PC-3 (cell line): Measurements from ENCODE around the gene NAV2. TPM values are rescaled to one million over a fixed set of nuclear protein-coding genes. Genes with fewer than 3 reads are reported as not detected.

Source experiments
- ATAC-seq: fragments of 200-7000 bp; cut with Tn5 transposase; 2 replicates; pipeline ENCODE4 v1.9.1; 2020; ENCODE audit warnings: mild to moderate bottlenecking, moderate library complexity
- BruUV-seq: library from RNA; stranded (reverse); fragments of 400-500 nt; replicated peaks from 2 replicates; lab custom pipeline; 2021; lab: Mats Ljungman, UMichigan
- CTCF ChIA-PET: fragments of 300-600 bp; sonication (Branson Sonifier 250); formaldehyde crosslinking; loops from one replicate; lab custom pipeline; 2022; ENCODE audit warnings: antibody characterized with exemption; lab: Charles Lee
- POLR2A ChIA-PET: fragments of 300-600 bp; sonication (Branson Sonifier 250); formaldehyde crosslinking; loops from one replicate; lab custom pipeline; 2022; ENCODE audit warnings: antibody characterized with exemption; ENCODE audit not compliant: unreplicated experiment; lab: Charles Lee
- DNase-seq: peaks from one replicate; pipeline ENCODE4 v3.0.0-alpha.2; 2015
- H2AFZ ChIP-seq: fragments of 300-600 bp; sonication (generic); 2 replicates; pipeline ENCODE4 v1.6.0; 2016; ENCODE audit warnings: antibody characterized with exemption, low read length
- H3F3A ChIP-seq: fragments of 300-600 bp; sonication (generic); one replicate; pipeline ENCODE4 v1.6.0; 2017; ENCODE audit warnings: antibody characterized with exemption, low read length, control low read depth, mild to moderate bottlenecking; ENCODE audit not compliant: unreplicated experiment
- H3K27ac ChIP-seq: fragments of 300-600 bp; sonication (generic); 2 replicates; pipeline ENCODE4 v1.5.1; 2016; ENCODE audit warnings: mild to moderate bottlenecking, low read length
- H3K27me3 ChIP-seq: fragments of 300-600 bp; sonication (generic); 2 replicates; pipeline ENCODE4 v1.6.1; 2016; ENCODE audit warnings: low read length, mixed read lengths
- H3K36me3 ChIP-seq: fragments of 300-600 bp; sonication (generic); 2 replicates; pipeline ENCODE4 v1.6.1; 2016; ENCODE audit warnings: low read depth, mixed run types, low read length, mixed read lengths
- H3K4me1 ChIP-seq: fragments of 300-600 bp; sonication (generic); 2 replicates; pipeline ENCODE4 v1.5.1; 2016; ENCODE audit warnings: low read length; ENCODE audit not compliant: insufficient read depth
- H3K4me2 ChIP-seq: fragments of 300-600 bp; sonication (generic); 2 replicates; pipeline ENCODE4 v1.6.0; 2016; ENCODE audit warnings: low read length
- H3K4me3 ChIP-seq: fragments of 300-600 bp; sonication (generic); 2 replicates; pipeline ENCODE4 v1.5.1; 2016; ENCODE audit warnings: mild to moderate bottlenecking, low read length, mixed read lengths
- H3K79me2 ChIP-seq: fragments of 300-600 bp; sonication (generic); 2 replicates; pipeline ENCODE4 v1.6.1; 2017; ENCODE audit warnings: low read length, mixed read lengths
- H3K9ac ChIP-seq: fragments of 300-600 bp; sonication (generic); 2 replicates; pipeline ENCODE4 v1.6.0; 2016; ENCODE audit warnings: mild to moderate bottlenecking, low read length
- H3K9me2 ChIP-seq: fragments of 300-600 bp; sonication (generic); replicated peaks from 2 replicates; pipeline ENCODE4 v1.6.1; 2016; ENCODE audit warnings: mixed run types, low read length, mixed read lengths
- H3K9me3 ChIP-seq: fragments of 300-600 bp; sonication (generic); 2 replicates; pipeline ENCODE4 v1.6.1; 2016; ENCODE audit warnings: low read length, mixed read lengths
- H4K20me1 ChIP-seq: fragments of 300-600 bp; sonication (generic); 2 replicates; pipeline ENCODE4 v1.6.1; 2016; ENCODE audit warnings: low read length, mixed read lengths
- CTCF ChIP-seq: fragments of 300-600 bp; sonication (generic); conservative IDR thresholded peaks from 2 replicates; pipeline ENCODE4 v1.5.1; 2017; ENCODE audit warnings: antibody characterized with exemption, low read depth, mild to moderate bottlenecking, low read length
- EZH2 ChIP-seq: fragments of 300-600 bp; sonication (generic); IDR thresholded peaks from one replicate; pipeline ENCODE4 v1.6.1; 2017; ENCODE audit warnings: antibody characterized with exemption, mild to moderate bottlenecking, low read length; ENCODE audit not compliant: unreplicated experiment
- EZH2phosphoT487 ChIP-seq: fragments of 300-600 bp; sonication (generic); IDR thresholded peaks from 2 replicates; pipeline ENCODE4 v1.6.1; 2018; ENCODE audit warnings: mild to moderate bottlenecking, antibody characterized with exemption, low read length, borderline replicate concordance
- intact Hi-C: fragments of 100-400 bp; cut with micrococcal nuclease; formaldehyde crosslinking; loops from 2 replicates; pipeline ENCODE4 v1.9.0; 2023
- total RNA-seq: library from RNA; depleted of rRNA; stranded (reverse); fragments of >200 nt; gene quantifications from 2 replicates; pipeline ENCODE4 v1.2.3, GENCODE V29; 2014

NAV2 gene
- total RNA-seq, 1 experiment from 2014 or later: 10.4 TPM

GRCh38 chr11:19772480-19772879 is 59.8 kb downstream of the NAV2 start:
- Histone ChIP-seq H3K4me3 (no peak overlapping the region), H3K36me3 (no peaks in the 10 kb centered on the region), H3K9ac (no peak overlapping the region), H3K9me2 (no peaks in the 10 kb centered on the region), H3K27me3 (no peaks in the 10 kb centered on the region), H3K79me2 (peaks cover 10% of the 10 kb centered on the region), H3K4me2 (no peak overlapping the region), H3K4me1 (peaks cover 25% of the 10 kb centered on the region), H4K20me1 (peaks cover 9% of the 10 kb centered on the region; the same call in 1 of the 2 replicates), H3F3A (no peaks in the 10 kb centered on the region), H3K9me3 (no peaks in the 10 kb centered on the region), H3K27ac (no peak overlapping the region), H2AFZ (no peak overlapping the region)
- intact Hi-C loops: no loop called here
- no peak for TF ChIP-seq EZH2phosphoT487
- TF ChIP-seq EZH2: no peak
- TF ChIP-seq CTCF: no peak
- ATAC-seq: no peak
- CTCF ChIA-PET: no interaction called here
- no peak for DNase-seq
- POLR2A ChIA-PET: no interaction called here
- no TSS peak for BruUV-seq

GRCh38 chr11:19774329-19774728 is 61.7 kb downstream of the NAV2 start:
- Histone ChIP-seq H3K4me1 (peaks cover 26% of the 10 kb centered on the region), H3K4me2 (no peak overlapping the region), H3K4me3 (no peak overlapping the region), H2AFZ (no peak overlapping the region), H3F3A (no peaks in the 10 kb centered on the region), H3K27me3 (no peaks in the 10 kb centered on the region), H3K27ac (no peak overlapping the region), H4K20me1 (0 out of 2 replicates have a peak, but pooled peaks cover 14% of the 10 kb centered on the region), H3K9ac (no peak overlapping the region), H3K79me2 (peaks cover 28% of the 10 kb centered on the region), H3K36me3 (no peaks in the 10 kb centered on the region), H3K9me2 (no peaks in the 10 kb centered on the region), H3K9me3 (no peaks in the 10 kb centered on the region)
- BruUV-seq: no TSS peak
- ChIA-PET POLR2A (no interaction called here), CTCF (no interaction called here)
- DNase-seq: no peak
- no peak for TF ChIP-seq EZH2phosphoT487
- no peak for TF ChIP-seq EZH2
- TF ChIP-seq CTCF: no peak
- intact Hi-C loops: no loop called here
- no peak for ATAC-seq

GRCh38 chr11:19774817-19775580 is 62.4 kb downstream of the NAV2 start:
- DNase-seq (no peak), ATAC-seq (no peak)
- Histone ChIP-seq H3K9me3 (no peaks in the 10 kb centered on the region), H3K9ac (no peak overlapping the region), H3K4me2 (no peak overlapping the region), H3K36me3 (no peaks in the 10 kb centered on the region), H3K4me1 (peaks cover 19% of the 10 kb centered on the region), H3K79me2 (peaks cover 35% of the 10 kb centered on the region), H4K20me1 (0 out of 2 replicates have a peak, but pooled peaks cover 14% of the 10 kb centered on the region), H3K9me2 (no peaks in the 10 kb centered on the region), H3K4me3 (no peak overlapping the region), H3K27ac (no peak overlapping the region), H3F3A (no peaks in the 10 kb centered on the region), H3K27me3 (no peaks in the 10 kb centered on the region), H2AFZ (no peak overlapping the region)
- intact Hi-C loops: no loop called here
- POLR2A ChIA-PET: no interaction called here
- BruUV-seq: no TSS peak
- TF ChIP-seq EZH2phosphoT487 (no peak), CTCF (no peak), EZH2 (no peak)
- CTCF ChIA-PET: no interaction called here
